ENCODE measurements around the gene CABP4. TPM values are rescaled to one million over a fixed set of nuclear protein-coding genes. Genes with fewer than 3 reads are reported as not detected.

CABP4 gene
- total RNA-seq, 1 experiment from 2014 or later, result 2.5 TPM

DNA sequence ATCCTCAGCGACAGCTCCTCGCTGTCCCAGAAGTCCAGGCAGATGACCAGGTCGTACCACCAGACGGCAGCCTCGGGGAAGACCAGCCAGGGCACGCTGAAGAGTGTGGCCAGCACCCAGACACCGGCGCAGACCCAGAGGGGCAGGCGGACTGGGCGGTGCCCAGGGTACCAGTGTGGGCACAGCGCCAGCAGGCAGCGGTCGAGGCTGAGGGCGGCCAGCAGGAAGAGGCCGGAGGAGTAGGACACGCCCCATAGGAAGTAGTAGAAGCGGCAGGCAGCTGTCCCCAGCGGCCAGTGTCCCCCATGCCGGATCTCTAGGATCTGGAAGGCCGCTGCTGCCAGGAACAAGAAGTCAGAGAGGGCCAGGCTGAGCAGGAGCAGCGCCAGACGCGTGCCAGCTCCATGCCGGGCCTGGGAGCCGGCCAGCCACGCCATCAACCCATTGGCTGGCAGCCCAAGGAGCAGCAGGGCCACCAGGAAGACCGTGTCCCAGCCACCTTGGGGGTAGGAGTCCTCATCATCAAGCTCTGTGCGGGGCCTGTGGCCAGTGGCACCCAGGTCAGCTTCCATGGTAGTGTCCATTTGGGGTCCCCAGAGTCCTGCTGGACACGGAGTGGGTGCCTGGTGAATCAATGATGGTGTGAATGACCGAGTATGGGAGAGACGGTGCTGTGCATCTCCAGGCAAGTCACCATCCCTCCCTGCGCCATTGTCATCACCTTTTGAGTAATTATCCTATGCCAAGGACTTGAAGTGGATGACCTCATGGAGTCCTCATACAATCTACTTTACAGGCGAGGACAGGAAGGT, 2.8 kb upstream of the CABP4 start, which contains the start of gene GPR152:
Gene GPR152 (minus strand): TSS at position 589 of the 812 bp plus-strand sequence. CDS start 5 bp downstream, at position 584.
- no peak for DNase-seq
- intact Hi-C loops (cut with micrococcal nuclease; ENCODE audit: unreplicated experiment), result no loop called here
- POLR2A ChIA-PET (ENCODE audit: unreplicated experiment), result interaction anchor here (0.6 kb wide), 1 partner anchor 747 kb away, joined by 3 read pairs; no protein-coding TSS in a partner anchor
- TF ChIP-seq, protein P1, sequence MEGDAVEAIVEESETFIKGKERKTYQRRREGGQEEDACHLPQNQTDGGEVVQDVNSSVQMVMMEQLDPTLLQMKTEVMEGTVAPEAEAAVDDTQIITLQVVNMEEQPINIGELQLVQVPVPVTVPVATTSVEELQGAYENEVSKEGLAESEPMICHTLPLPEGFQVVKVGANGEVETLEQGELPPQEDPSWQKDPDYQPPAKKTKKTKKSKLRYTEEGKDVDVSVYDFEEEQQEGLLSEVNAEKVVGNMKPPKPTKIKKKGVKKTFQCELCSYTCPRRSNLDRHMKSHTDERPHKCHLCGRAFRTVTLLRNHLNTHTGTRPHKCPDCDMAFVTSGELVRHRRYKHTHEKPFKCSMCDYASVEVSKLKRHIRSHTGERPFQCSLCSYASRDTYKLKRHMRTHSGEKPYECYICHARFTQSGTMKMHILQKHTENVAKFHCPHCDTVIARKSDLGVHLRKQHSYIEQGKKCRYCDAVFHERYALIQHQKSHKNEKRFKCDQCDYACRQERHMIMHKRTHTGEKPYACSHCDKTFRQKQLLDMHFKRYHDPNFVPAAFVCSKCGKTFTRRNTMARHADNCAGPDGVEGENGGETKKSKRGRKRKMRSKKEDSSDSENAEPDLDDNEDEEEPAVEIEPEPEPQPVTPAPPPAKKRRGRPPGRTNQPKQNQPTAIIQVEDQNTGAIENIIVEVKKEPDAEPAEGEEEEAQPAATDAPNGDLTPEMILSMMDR (conservative IDR thresholded peaks at IDR 0.05), result no peak
- TF ChIP-seq EZH2 (IDR thresholded peaks at IDR 0.05; ENCODE audit: low read depth), result no peak
- Histone ChIP-seq H3K4me3 (peak within 1 kb of the TSS; percentile 37; the same call in 1 of the 2 replicates), H3K27me3 (ENCODE audit: insufficient read depth, low read depth) (no peaks in the 10 kb centered on the region), H3K27ac (no peak within 1 kb of the TSS), H3K36me3 (ENCODE audit: low read depth) (no peaks in the 10 kb centered on the region), H4K20me1 (ENCODE audit: insufficient read depth) (no peaks in the 10 kb centered on the region), H3K9me2 (ENCODE audit: insufficient read depth) (no peaks in the 10 kb centered on the region), H3K4me2 (peak within 1 kb of the TSS; percentile 68), H3K79me2 (ENCODE audit: low read depth) (no peaks in the 10 kb centered on the region), H2AFZ (peak within 1 kb of the TSS; percentile 55), H3K4me1 (replicated peaks; ENCODE audit: insufficient read depth) (no peaks in the 10 kb centered on the region), H3K9me3 (ENCODE audit: insufficient read depth, low read depth) (no peaks in the 10 kb centered on the region), H3F3A (ENCODE audit: insufficient read depth, low read depth) (peaks cover 13% of the 10 kb centered on the region; the same call in 1 of the 2 replicates)
- CTCF ChIA-PET, result no interaction called here
- no TSS peak for BruUV-seq (replicated peaks)

DNA sequence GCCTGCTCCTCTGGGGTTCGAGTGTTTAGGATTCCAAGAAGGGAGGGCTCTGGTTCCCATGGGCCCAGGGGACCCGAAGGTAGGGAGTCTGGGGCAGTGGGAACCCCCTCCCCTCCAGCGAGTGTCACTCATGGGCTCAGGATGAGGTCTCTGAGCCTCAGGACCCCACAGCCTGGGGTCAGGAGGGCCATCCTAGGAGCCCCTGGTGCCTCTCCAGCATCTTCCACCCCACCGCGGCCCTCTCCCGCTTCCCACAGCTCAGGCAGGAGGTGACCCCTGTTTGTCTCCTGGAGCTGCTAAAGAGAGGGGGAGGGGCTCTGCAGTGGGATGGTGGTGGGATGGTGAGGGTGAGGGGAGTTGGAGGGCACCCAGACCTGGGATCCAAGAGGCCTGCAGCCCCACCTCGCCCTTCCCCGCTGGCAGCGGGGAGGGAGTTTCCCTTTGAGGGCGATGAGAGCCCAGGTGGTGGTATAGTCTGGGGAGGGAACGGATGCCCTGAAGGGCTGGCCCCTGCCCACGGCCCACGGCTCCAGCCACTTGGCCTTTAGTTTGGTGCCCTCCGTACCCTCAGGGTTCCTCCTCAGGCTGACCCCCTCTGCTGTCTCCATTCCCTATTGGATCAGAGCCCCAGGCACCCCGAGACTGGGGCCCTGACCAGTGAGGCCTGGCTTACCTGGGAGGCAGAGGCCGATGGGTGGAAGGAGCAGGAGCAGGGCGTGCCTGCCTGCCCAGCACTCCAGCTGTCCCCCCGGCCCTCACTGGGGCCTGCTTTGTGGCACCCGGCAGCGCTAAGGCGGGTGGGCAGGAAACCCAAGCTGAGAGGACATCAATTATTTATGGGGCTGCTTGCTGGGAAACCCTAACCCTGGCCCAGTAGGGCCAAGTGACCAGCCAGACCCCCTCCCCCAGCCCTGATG, 1.1 kb upstream of the CABP4 start:
- no peaks in the 10 kb centered on the region for H3K4me1 ChIP-seq (replicated peaks; ENCODE audit: insufficient read depth)
- H4K20me1 ChIP-seq (ENCODE audit: insufficient read depth), result no peaks in the 10 kb centered on the region
- ChIA-PET POLR2A (ENCODE audit: unreplicated experiment) (no interaction called here), CTCF (no interaction called here)
- no peaks in the 10 kb centered on the region for H3K79me2 ChIP-seq (ENCODE audit: low read depth)
- H3K9me2 ChIP-seq (ENCODE audit: insufficient read depth), result no peaks in the 10 kb centered on the region
- no peak overlapping the region for H3K27ac ChIP-seq
- no peak for DNase-seq
- no peak overlapping the region for H3K4me3 ChIP-seq
- TF ChIP-seq EZH2 (IDR thresholded peaks at IDR 0.05; ENCODE audit: low read depth), result no peak
- TF ChIP-seq, protein P1 (conservative IDR thresholded peaks at IDR 0.05), result no peak
- intact Hi-C loops (cut with micrococcal nuclease; ENCODE audit: unreplicated experiment), result no loop called here
- no peaks in the 10 kb centered on the region for H3K36me3 ChIP-seq (ENCODE audit: low read depth)
- H2AFZ ChIP-seq, result no peak overlapping the region
- H3K9me3 ChIP-seq (ENCODE audit: insufficient read depth, low read depth), result no peaks in the 10 kb centered on the region
- no peaks in the 10 kb centered on the region for H3K27me3 ChIP-seq (ENCODE audit: insufficient read depth, low read depth)
- no TSS peak for BruUV-seq (replicated peaks)
- no peak overlapping the region for H3K4me2 ChIP-seq
- H3F3A ChIP-seq (ENCODE audit: insufficient read depth, low read depth), result peaks cover 11% of the 10 kb centered on the region; the same call in 1 of the 2 replicates

DNA sequence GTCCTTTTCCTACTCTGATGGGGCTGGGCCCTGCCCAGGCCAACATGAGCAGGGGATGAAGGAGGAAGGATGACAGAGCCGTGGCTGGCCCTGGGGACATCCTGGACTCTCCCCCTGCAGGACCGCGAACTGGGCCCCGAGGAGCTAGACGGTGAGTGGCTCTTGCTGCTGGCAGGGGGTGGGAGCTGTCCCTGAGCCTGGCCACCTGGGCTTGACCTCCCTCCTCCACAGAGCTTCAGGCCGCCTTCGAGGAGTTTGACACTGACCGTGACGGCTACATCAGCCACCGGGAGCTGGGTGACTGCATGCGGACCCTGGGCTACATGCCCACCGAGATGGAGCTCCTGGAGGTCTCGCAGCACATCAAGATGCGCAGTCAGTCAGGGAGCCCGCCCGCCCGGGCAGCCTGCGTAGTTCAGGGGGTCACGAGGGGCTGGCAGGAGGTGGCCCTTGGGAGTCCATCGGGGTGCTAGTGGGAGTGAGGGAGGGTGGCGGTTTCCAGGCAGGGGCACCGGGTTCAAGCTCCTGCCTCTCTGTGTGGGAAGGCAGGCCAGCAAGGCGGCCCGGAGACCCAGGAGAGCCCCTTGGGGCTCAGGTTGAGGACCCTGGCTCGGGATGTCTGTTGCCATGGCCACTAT, 1.0 kb downstream of the CABP4 start:
- TF ChIP-seq EZH2 (IDR thresholded peaks at IDR 0.05; ENCODE audit: low read depth), result no peak
- TF ChIP-seq, protein P1 (conservative IDR thresholded peaks at IDR 0.05), result no peak
- no peak overlapping the region for H3K4me3 ChIP-seq
- intact Hi-C loops (cut with micrococcal nuclease; ENCODE audit: unreplicated experiment), result no loop called here
- no peak overlapping the region for H3K4me2 ChIP-seq
- no peaks in the 10 kb centered on the region for H3K36me3 ChIP-seq (ENCODE audit: low read depth)
- ChIA-PET CTCF (interaction anchor here (0.6 kb wide), 1 partner anchor 35 kb away, joined by 3 read pairs; no protein-coding TSS in a partner anchor), POLR2A (ENCODE audit: unreplicated experiment) (interaction anchor here (0.6 kb wide), 2 partner anchors 84 to 1173 kb away, joined by 3 read pairs; no protein-coding TSS in a partner anchor)
- no peaks in the 10 kb centered on the region for H3K9me2 ChIP-seq (ENCODE audit: insufficient read depth)
- H3K27ac ChIP-seq, result no peak overlapping the region
- H3F3A ChIP-seq (ENCODE audit: insufficient read depth, low read depth), result peaks cover 17% of the 10 kb centered on the region
- BruUV-seq (replicated peaks), result no TSS peak
- no peaks in the 10 kb centered on the region for H3K79me2 ChIP-seq (ENCODE audit: low read depth)
- H3K4me1 ChIP-seq (replicated peaks; ENCODE audit: insufficient read depth), result no peaks in the 10 kb centered on the region
- H3K9me3 ChIP-seq (ENCODE audit: insufficient read depth, low read depth), result no peaks in the 10 kb centered on the region
- H3K27me3 ChIP-seq (ENCODE audit: insufficient read depth, low read depth), result no peaks in the 10 kb centered on the region
- H2AFZ ChIP-seq, result no peak overlapping the region
- no peaks in the 10 kb centered on the region for H4K20me1 ChIP-seq (ENCODE audit: insufficient read depth)
- DNase-seq, result no peak
